HG03095 (cell line): ENCODE results near the gene MXD4.
"Not testable (repeated sequence)": the region's sequence is repeated elsewhere in the genome, so short reads cannot be mapped to it uniquely, and the experiment has no call there.

Experiments used
- ATAC-seq: cut with Tn5 transposase; IDR thresholded peaks from one replicate; pipeline ENCODE4 v1.9.1; 2021; ENCODE audit warnings: moderate library complexity; ENCODE audit not compliant: unreplicated experiment

The MXD4 gene

DNA sequence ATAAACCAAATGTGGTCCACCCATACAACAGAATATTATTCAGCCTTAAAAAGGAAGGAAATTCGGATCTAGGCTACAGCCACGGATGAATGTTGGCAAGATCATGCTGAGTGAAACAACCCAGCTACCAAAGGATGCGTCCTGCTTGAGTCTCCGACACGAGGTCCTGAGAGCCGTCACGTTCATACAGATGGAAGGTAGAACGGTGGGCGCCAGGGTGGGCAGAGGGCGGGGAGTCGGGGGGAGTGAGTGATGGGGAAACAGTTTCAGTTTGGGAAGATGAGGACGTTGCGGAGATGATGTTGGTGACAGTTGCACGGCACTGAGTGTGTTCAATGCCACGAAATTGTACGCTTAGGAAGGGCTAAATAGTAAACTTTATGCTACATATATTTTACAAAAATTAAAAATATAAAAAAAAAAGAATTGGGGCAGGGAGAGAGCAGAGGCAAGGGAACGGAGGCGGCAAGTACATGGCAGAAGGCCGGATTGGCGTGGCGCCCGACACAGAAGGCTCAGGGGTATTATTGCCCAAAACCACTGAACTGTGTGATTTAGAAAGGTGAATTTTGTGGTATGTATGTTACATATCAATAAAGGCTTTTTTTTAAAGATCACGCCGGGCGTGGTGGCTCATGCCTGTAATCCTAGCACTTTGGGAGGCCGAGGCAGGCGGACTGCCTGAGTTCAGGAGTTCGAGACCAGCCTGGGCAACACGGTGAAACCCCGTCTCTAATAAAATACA is 14.8 kb upstream of the MXD4 start:
- ATAC-seq = no peak

DNA sequence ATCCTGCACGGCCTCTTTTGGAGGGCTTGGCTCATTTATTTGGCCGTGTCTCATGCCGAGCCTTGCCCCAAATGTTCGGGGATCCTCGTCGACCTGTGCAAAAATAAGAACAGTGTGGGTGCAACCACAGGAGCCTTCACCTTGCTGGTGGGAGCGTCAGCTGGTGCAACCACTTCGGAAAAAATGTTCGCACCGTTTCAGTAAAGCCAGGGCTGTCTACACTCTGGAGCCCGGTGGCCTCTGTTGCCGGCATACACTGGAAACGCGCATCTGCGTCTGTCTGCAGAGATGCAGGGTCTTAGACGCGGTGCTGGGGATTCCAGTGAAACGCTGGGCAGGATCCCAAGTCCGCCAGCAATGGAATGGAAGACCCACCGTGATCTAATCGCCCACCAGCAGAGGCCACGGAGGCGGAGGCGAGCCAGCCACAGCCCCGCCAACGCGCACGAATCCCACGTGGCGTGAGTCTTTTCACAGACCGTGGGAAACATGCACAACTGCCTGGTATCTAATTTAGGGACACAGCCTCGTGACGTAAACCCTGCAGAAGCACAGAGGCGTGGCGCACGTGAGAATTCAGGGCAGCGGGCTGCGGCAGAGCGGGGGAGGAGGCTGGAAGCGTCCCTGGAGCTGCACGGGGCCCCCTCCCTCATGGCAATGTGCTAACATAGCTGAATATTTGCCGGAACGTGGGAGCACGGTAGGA is 13.8 kb upstream of the MXD4 start:
- no peak for ATAC-seq

GRCh38 chr4:2275044-2275397 is 13.1 kb upstream of the MXD4 start:
- not testable (repeated sequence) for ATAC-seq

- no peak for ATAC-seq
Observed at GRCh38 chr4:2274320-2275043, 12.6 kb upstream of the MXD4 start.

GRCh38 chr4:2273657-2274319 is 11.9 kb upstream of the MXD4 start:
- ATAC-seq = no peak

DNA sequence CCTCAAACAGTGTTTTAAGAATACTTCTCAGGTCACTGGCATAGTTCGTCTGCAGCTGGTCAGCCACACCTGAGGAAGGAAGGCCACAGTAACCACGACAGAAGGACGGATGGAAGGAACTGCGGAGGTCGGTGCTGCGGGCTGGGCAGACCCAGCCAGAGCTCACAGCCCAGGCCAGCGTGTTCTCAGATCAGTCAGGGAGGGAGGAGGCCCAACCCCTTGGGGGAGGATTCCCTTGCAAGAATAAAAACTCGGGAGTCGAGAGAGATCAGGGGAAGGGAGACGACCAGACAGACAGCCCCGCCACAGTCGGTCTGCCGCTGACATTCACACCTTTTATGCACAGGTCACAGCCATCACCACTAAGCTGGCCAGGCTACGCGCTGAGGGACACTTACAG is 11.3 kb upstream of the MXD4 start:
- no peak for ATAC-seq

GRCh38 chr4:2272828-2273120 is 10.9 kb upstream of the MXD4 start:
- ATAC-seq = no peak

DNA sequence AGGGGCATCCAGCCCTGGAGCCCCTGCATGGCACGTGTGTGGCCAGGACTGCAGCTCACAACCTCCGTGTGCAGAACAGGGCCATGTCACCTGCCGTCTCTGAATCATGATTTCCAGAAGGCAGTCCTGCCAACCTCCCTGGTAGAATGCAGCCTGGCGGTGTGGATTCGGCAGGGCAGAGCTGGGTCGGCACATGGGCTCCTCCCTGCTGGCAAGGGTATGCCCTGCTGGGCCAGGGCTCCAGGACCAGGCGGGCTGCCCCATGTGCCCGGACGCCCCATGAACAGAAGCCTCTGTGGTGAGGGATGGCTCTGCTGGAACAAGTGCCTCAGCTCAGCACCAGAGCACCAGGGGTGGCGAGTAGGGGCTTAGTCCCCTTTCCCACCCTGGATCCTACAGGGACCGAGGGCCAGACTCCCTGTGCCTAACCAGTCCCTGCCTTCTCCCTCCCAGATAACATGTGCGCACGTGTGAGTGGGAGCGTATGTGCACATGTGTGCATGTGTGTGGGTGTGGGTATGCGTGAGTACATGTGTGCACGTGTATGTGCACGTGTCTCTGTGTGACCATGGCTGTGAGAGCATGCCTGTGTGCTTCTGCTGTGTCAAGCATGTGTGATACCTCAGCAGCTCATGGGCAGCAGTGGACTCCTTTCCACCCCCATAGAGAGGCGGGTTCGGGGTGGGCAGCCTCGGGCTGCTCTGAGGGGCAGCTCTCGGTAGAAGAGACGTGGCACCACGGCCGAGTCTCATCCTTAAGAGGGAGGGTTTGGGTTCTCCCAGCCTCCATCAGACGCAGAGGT is 10.3 kb upstream of the MXD4 start:
- no peak for ATAC-seq

DNA sequence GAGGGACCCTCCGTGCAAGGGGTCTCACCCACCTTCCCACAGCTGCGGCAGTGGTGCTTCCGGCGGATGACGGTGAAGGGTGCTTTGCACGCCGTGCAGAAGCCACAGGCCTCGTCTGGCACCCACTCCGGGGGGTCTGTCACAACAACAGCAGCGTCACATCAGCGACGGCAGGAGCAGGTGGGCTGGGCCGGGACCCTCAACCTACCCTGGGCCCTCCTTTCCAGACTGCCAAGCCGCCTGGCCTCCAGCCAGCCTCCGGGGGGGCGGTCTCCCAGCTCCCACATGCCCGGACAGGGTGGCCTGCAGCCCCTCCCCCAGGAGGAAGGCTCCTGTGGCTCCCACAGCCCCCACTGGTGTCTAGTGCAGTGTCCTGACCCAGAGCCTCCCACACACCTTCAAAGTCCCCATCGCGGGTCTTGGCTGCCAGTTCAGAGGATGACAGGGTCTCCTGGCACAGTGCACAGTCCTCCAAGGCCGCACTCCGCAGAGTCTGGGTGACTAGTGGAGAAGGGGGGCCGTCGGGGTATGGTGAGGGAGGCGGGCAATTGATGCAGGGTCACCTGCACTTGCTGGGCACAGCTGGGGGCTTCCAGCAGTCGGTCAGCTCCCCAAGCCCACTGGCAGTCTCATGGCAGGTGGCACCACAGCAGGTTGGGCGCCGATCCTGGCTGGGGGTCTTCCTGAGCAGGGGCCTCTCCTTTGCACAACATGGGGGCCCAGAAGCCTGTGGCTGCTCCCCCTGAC is 9.5 kb upstream of the MXD4 start:
- no peak for ATAC-seq

DNA sequence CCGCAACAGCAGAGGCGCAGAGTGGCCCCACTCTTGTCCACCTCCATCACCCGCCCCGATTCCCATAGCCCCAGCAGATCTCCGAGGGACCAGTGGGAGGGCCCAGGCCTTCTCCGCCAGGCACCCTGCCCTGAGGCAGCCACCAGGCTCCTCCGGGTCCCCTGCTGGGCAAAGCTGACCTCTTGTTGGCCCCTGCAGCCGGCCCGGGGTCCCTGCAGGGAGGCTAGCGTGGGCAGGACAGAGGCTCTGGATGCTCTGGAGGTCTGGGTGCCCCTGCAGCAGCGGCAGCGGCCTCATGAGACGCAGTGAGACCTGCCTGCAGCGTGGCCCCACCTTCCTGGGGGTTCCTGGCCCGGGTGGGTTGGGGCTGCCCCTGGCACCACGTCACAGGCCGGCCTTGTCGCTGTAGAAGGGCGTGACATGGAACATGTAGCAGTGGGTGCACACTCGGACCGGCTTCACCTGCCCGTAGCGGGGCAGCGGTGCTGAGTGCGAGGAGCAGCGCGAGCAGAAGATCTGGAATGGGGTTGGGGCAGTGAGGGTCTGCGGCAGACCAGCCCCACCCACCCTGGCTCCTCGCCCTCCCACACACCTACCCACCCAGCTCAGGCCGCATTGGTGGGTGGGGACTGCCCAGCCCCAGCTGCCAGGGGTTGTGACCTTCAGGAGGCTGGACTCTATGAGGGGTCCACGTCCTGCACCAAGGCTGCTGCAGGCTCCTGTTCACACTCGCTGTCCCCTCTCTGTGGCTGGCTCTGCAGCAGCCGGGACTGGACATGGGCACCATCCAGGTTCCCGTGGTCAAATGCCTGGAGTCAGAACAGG is 8.6 kb upstream of the MXD4 start:
- no peak for ATAC-seq

DNA sequence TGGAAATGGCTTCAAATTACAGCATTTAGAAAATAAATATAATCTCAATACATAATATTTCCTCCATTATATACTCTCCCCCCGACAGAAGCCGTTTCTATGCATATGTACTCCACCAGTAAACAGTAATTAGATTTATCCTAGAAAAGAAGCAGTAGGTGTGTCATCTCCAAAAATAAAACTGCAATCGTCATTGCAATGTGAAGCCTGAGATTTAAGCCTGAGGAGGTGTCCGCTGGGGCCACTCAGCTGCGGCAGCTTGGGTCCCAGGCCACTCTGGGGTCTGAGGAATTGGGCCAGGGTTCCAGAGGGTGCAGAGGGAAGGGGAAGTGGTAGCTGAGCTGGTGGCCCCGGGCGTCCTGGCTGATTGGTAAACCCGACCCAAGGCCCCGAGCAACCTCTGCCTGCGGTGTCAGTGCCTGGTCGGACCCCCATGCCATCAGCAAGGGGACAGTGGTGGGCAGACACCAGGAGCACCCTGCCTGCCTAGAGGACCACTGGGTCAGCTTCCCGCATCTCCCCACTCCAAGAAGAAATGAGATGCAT is 7.8 kb upstream of the MXD4 start:
- no peak for ATAC-seq

- ATAC-seq = no peak
Observed at GRCh38 chr4:2269206-2269531, 7.3 kb upstream of the MXD4 start.

GRCh38 chr4:2268357-2269205 is 6.7 kb upstream of the MXD4 start:
- ATAC-seq = no peak

DNA sequence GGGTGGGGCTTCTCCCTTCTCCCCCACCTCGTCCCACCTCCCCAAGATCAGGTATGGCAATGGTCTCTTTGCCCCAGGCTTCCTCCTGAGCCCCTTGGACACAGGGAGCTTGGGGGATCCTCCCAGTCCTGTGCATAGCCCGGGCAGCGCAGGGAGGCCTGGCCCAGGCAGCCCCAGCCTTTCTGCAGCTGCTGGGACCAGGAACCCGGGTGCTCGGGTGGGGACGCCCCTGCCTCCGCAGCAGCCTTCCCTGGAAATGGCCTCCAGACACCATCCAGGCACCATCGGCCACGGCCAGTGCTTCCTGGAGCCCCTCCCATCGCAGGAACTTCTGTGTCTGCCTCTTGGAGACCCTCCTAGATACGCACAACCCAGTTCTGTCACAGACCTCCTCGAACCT is 5.9 kb upstream of the MXD4 start:
- no peak for ATAC-seq

GRCh38 chr4:2267320-2267811 is 5.5 kb upstream of the MXD4 start:
- ATAC-seq = no peak

DNA sequence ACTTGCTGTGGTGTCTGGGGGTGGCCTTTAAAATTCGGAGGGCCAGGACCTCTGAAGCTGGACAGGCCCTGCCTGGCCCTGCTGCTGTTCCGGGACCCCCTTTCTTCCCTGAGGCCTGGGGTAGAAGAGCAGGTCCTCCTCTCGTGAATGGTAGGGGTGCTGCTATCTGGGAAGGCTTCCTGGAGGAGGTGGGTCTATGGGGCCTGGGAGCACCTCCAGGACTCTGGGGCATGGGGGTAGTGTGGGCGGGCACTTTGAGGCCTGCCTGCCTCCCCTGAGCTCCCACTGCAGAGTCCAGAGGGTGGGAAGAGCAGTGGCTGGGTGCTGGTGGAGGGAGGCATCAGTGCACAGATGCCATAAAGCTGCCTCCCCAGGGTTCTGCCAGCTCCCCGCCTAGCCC is 4.9 kb upstream of the MXD4 start:
- no peak for ATAC-seq

DNA sequence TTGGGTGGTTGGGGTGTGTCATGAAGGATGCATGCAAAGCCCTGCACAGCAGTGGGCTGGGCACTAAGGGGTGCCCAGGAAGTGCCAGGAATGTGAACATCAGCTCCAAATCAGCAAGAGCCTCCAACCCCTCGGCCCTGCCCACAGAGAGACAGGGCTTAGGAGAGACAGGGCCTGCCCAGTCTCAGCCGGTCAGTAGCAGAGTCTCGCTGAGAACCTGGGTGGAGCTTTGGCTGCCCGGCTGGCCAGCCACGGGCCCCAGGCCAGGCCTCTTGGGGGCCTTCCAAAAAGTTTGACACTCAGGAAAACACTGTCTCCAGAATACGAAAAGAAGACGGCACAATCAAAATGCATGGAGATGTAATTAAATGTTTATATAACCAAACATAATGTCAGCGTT is 4.3 kb upstream of the MXD4 start:
- ATAC-seq = no peak
